HepG2 (cell line): ENCODE data around the gene EBP. TPM values are rescaled to one million over a fixed set of nuclear protein-coding genes. Genes with fewer than 3 reads are reported as not detected.

Source experiments
- ARHGAP35 ChIP-seq: sonication (generic); formaldehyde crosslinking; IDR thresholded peaks from 2 replicates; pipeline ENCODE4 v1.9.0; 2022; ENCODE audit warnings: mild to moderate bottlenecking, inconsistent platforms, moderate library complexity, missing genetic modification reagents, borderline replicate concordance
- EEA1 ChIP-seq: sonication (generic); formaldehyde crosslinking; IDR thresholded peaks from 2 replicates; pipeline ENCODE4 v1.5.1; 2020; ENCODE audit warnings: mild to moderate bottlenecking, missing genetic modification reagents, borderline replicate concordance
- GATAD1 ChIP-seq: IDR thresholded peaks from 2 replicates; pipeline ENCODE4 v1.6.1; 2016; ENCODE audit warnings: missing genetic modification reagents, missing compliant biosample characterization
- ISX ChIP-seq: sonication (generic); formaldehyde crosslinking; conservative IDR thresholded peaks from 2 replicates; pipeline ENCODE4 v1.5.0; 2020; ENCODE audit warnings: missing genetic modification reagents
- KDM2A ChIP-seq: sonication (generic); formaldehyde crosslinking; IDR thresholded peaks from 2 replicates; pipeline ENCODE4 v1.4.0; 2020; ENCODE audit warnings: low read depth, missing genetic modification reagents, borderline replicate concordance
- KDM3A ChIP-seq: IDR thresholded peaks from 2 replicates; pipeline ENCODE4 v1.6.1; 2018; ENCODE audit warnings: low read depth, missing compliant biosample characterization
- MBD4 ChIP-seq: IDR thresholded peaks from 2 replicates; pipeline ENCODE4 v1.6.1; 2012; ENCODE audit warnings: low read length, inconsistent platforms, borderline replicate concordance
- NFE2L1 ChIP-seq: sonication (generic); formaldehyde crosslinking; IDR thresholded peaks from 2 replicates; pipeline ENCODE4 v1.4.0; 2020; ENCODE audit warnings: missing genetic modification reagents, mild to moderate bottlenecking, borderline replicate concordance
- NR2F1 ChIP-seq, 2 experiments: fragments of 450-650 bp in 1 of 2; formaldehyde crosslinking in 1 of 2; IDR thresholded peaks; 2 replicates each; pipeline versions ENCODE4 v1.5.0 to v1.6.1; 2016 to 2020; ENCODE audit warnings: mild to moderate bottlenecking in 1 of 2, missing compliant biosample characterization in 1 of 2, missing genetic modification reagents in 1 of 2, moderate library complexity in 1 of 2
- NR2F2 ChIP-seq: IDR thresholded peaks from 2 replicates; pipeline ENCODE4 v1.6.1; 2012; ENCODE audit warnings: low read depth, inconsistent platforms, borderline replicate concordance
- POLR2AphosphoS5 ChIP-seq: IDR thresholded peaks from 2 replicates; pipeline ENCODE4 v1.6.1; 2012; ENCODE audit warnings: low read depth, low read length
- SAP130 ChIP-seq: IDR thresholded peaks from 2 replicates; pipeline ENCODE4 v1.6.1; 2016; ENCODE audit warnings: low read depth
- SCMH1 ChIP-seq: sonication (generic); formaldehyde crosslinking; IDR thresholded peaks from 2 replicates; pipeline ENCODE4 v1.9.0; 2021; ENCODE audit warnings: missing genetic modification reagents, mild to moderate bottlenecking, borderline replicate concordance
- TMF1 ChIP-seq: sonication (generic); formaldehyde crosslinking; IDR thresholded peaks from 2 replicates; pipeline ENCODE4 v1.8.1; 2022; ENCODE audit warnings: low read depth, missing genetic modification reagents
- ZC3H13 ChIP-seq: sonication (generic); formaldehyde crosslinking; IDR thresholded peaks from 2 replicates; pipeline ENCODE4 v1.8.1; 2023; ENCODE audit warnings: mild to moderate bottlenecking, missing genetic modification reagents, moderate library complexity
- ZFP36L1 ChIP-seq: sonication (generic); formaldehyde crosslinking; IDR thresholded peaks from 2 replicates; pipeline ENCODE4 v1.8.0; 2022; ENCODE audit warnings: mild to moderate bottlenecking, missing genetic modification reagents, moderate library complexity
- ZFX ChIP-seq: sonication (generic); formaldehyde crosslinking; IDR thresholded peaks from 2 replicates; pipeline ENCODE4 v1.4.0; 2020; ENCODE audit warnings: mild to moderate bottlenecking, low read depth, missing genetic modification reagents, moderate library complexity
- ZNF24 ChIP-seq: fragments of 450-650 bp; IDR thresholded peaks from 2 replicates; pipeline ENCODE4 v1.6.1; 2017; ENCODE audit warnings: antibody characterized with exemption, mild to moderate bottlenecking
- ZNF383 ChIP-seq: sonication (generic); formaldehyde crosslinking; IDR thresholded peaks from 2 replicates; pipeline ENCODE4 v1.4.0; 2020; ENCODE audit warnings: missing genetic modification reagents, mild to moderate bottlenecking, borderline replicate concordance
- ZNF607 ChIP-seq: sonication (generic); formaldehyde crosslinking; IDR thresholded peaks from 2 replicates; pipeline ENCODE4 v1.5.1; 2020; ENCODE audit warnings: missing genetic modification reagents, mild to moderate bottlenecking, borderline replicate concordance
- polyA plus RNA-seq, 8 experiments: library from polyadenylated mRNA; depleted of rRNA in 3 of 8; stranded (reverse) in 7 of 8; unstranded in 1 of 8; fragments of >200 nt; fragmentation: Illumina TruSeq in 4 of 8; extraction: Trizol in 4 of 8; gene quantifications; 2 replicates each; pipeline versions ENCODE4 v1.2.1 to v1.2.3, GENCODE V29; 2011 to 2016; ENCODE audit warnings: low read depth in 4 of 8, missing spikeins in 1 of 8, mixed read lengths in 1 of 8; ENCODE audit not compliant: insufficient read depth in 1 of 8
- total RNA-seq, 5 experiments: library from RNA; depleted of rRNA; stranded (reverse); fragments of >200 nt; fragmentation: Illumina TruSeq; extraction: Trizol; gene quantifications; 2 replicates each; pipeline ENCODE4 v1.2.3, GENCODE V29; 2016; ENCODE audit warnings: low read depth in 1 of 5
- TF ChIP-seq, protein P1 (sequence below): sonication (generic); formaldehyde crosslinking; IDR thresholded peaks from 2 replicates; pipeline ENCODE4 v1.4.0; 2020; ENCODE audit warnings: missing genetic modification reagents
- TF ChIP-seq, protein P2 (sequence below): sonication (generic); formaldehyde crosslinking; IDR thresholded peaks from 2 replicates; pipeline ENCODE4 v1.5.0; 2020; ENCODE audit warnings: missing genetic modification reagents
- TF ChIP-seq, protein P3 (sequence below): sonication (generic); formaldehyde crosslinking; IDR thresholded peaks from 2 replicates; pipeline ENCODE4 v1.8.0; 2022; ENCODE audit warnings: missing genetic modification reagents, mild to moderate bottlenecking, borderline replicate concordance

Gene EBP
- total and polyA plus RNA-seq, 2 of the 13 experiments (the other 11 are each of a cell fraction or from before 2014, with no cell fraction given), result 106 to 260 TPM

GRCh38 chrX:48574270-48575266 is 53.0 kb downstream of the EBP start, which contains the start of gene RBM3 (continued):
- TF ChIP-seq SAP130 (peak; percentile 56), NR2F2 (no peak), MBD4 (no peak), KDM3A (CRISPR knock-in tag) (no peak), ARHGAP35 (0 out of 2 replicates have a peak, but pooled peaks have one; percentile 32), ZFX (peak; percentile 57; the same call in 1 of the 2 replicates), KDM2A (CRISPR knock-in tag) (peak; percentile 63; the same call in 1 of the 2 replicates), ZFP36L1 (CRISPR knock-in tag) (no peak), ZC3H13 (CRISPR knock-in tag) (peak; percentile 67; the same call in 1 of the 2 replicates), ZNF24 (no peak), NFE2L1 (CRISPR knock-in tag) (no peak), TMF1 (peak; percentile 60; the same call in 1 of the 2 replicates), SCMH1 (CRISPR knock-in tag) (no peak), NR2F1 (CRISPR knock-in tag; IDR thresholded peaks at IDR 0.05) (no peak), ISX (CRISPR knock-in tag) (no peak), ZNF607 (CRISPR knock-in tag) (0 out of 2 replicates have a peak, but pooled peaks have one; percentile 37), GATAD1 (CRISPR knock-in tag) (peak; percentile 91), EEA1 (CRISPR knock-in tag) (no peak), POLR2AphosphoS5 (peak; percentile 59; the same call in 1 of the 2 replicates), ZNF383 (CRISPR knock-in tag) (no peak)
- TF ChIP-seq, protein P1, sequence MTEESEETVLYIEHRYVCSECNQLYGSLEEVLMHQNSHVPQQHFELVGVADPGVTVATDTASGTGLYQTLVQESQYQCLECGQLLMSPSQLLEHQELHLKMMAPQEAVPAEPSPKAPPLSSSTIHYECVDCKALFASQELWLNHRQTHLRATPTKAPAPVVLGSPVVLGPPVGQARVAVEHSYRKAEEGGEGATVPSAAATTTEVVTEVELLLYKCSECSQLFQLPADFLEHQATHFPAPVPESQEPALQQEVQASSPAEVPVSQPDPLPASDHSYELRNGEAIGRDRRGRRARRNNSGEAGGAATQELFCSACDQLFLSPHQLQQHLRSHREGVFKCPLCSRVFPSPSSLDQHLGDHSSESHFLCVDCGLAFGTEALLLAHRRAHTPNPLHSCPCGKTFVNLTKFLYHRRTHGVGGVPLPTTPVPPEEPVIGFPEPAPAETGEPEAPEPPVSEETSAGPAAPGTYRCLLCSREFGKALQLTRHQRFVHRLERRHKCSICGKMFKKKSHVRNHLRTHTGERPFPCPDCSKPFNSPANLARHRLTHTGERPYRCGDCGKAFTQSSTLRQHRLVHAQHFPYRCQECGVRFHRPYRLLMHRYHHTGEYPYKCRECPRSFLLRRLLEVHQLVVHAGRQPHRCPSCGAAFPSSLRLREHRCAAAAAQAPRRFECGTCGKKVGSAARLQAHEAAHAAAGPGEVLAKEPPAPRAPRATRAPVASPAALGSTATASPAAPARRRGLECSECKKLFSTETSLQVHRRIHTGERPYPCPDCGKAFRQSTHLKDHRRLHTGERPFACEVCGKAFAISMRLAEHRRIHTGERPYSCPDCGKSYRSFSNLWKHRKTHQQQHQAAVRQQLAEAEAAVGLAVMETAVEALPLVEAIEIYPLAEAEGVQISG (CRISPR knock-in tag), result peak; percentile 50
- TF ChIP-seq, protein P2, sequence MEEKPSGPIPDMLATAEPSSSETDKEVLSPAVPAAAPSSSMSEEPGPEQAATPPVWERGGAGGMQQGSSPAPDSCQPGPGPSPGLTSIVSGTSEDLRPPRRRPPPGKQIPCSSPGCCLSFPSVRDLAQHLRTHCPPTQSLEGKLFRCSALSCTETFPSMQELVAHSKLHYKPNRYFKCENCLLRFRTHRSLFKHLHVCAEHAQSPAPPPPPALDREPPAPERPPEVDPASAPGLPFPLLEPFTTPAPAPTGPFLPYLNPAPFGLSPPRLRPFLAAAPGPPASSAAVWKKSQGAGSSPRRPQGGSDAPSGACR (CRISPR knock-in tag), result peak; percentile 66; the same call in 1 of the 2 replicates
- TF ChIP-seq, protein P3, sequence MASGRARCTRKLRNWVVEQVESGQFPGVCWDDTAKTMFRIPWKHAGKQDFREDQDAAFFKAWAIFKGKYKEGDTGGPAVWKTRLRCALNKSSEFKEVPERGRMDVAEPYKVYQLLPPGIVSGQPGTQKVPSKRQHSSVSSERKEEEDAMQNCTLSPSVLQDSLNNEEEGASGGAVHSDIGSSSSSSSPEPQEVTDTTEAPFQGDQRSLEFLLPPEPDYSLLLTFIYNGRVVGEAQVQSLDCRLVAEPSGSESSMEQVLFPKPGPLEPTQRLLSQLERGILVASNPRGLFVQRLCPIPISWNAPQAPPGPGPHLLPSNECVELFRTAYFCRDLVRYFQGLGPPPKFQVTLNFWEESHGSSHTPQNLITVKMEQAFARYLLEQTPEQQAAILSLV (CRISPR knock-in tag), result peak; percentile 82; the same call in 1 of the 2 replicates
